ENCODE measurements around the gene SPACA5.

- TF ChIP-seq CTCF (IDR thresholded peaks at IDR 0.05; ENCODE audit: insufficient read depth, low read depth, low read length) (no peak), EZH2 (IDR thresholded peaks at IDR 0.05; ENCODE audit: insufficient read depth, low read length) (no peak)
Measured at GRCh38 chrX:48002319-48002718, 4.5 kb upstream of the SPACA5 start.
